ENCODE data around the gene VPS37B. TPM values are rescaled to one million over a fixed set of nuclear protein-coding genes. Genes with fewer than 3 reads are reported as not detected.

Gene VPS37B
- polyA plus RNA-seq, 5 donors, result 21.1 to 33.0 (median 24.2) TPM

DNA sequence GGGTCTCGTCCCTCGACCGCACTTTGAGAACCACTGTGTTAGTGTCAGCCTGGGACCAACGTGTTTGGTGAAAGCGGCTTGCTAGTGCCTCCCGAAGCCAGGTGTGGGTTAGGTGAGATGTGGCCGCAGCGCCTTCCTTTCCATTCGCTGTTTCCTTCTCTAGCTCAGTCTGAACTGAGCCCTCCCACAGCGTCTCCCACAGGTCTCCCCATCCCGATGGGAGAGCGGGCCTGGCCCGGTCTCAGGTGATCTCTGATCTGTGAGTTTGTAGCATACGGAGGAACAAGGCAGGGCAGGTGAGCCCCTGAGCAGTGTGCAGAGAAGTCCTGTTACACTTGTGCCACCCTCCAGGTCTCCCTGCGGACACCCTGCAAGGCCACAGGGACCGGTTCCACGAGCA is 41.4 kb downstream of the VPS37B start:
- DNase-seq, result no peak

DNA sequence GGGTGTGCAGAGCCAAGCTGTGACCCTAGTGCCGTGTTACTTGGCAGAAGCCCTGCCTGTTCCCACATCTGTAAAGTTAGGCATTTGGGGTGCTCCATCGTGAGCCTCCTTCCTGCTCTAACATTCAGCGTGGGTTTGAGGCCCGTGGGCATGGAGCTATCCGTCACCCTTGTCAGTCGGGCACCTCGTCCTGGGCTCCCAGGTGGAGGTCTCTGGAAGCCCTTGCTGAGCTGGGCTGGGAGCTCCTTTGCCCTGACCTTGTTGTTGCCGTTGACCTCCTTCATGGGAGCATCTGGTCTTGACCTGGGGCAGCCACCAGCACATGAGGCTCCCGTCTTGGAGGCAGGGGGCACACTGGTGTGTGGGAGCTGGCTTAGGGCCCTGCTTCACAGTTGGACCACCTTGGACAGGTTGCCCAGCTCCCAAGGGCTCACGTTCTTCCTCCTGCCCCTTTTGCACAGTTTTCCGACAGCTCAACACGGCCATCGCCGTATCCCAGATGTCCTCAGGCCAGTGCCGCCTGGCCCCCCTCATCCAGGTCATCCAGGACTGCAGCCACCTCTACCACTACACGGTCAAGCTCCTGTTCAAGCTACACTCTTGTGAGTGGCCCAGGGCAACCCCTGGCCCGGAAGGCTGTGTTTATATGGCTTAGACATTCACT is 42.2 kb downstream of the VPS37B start:
- no peak for DNase-seq

DNA sequence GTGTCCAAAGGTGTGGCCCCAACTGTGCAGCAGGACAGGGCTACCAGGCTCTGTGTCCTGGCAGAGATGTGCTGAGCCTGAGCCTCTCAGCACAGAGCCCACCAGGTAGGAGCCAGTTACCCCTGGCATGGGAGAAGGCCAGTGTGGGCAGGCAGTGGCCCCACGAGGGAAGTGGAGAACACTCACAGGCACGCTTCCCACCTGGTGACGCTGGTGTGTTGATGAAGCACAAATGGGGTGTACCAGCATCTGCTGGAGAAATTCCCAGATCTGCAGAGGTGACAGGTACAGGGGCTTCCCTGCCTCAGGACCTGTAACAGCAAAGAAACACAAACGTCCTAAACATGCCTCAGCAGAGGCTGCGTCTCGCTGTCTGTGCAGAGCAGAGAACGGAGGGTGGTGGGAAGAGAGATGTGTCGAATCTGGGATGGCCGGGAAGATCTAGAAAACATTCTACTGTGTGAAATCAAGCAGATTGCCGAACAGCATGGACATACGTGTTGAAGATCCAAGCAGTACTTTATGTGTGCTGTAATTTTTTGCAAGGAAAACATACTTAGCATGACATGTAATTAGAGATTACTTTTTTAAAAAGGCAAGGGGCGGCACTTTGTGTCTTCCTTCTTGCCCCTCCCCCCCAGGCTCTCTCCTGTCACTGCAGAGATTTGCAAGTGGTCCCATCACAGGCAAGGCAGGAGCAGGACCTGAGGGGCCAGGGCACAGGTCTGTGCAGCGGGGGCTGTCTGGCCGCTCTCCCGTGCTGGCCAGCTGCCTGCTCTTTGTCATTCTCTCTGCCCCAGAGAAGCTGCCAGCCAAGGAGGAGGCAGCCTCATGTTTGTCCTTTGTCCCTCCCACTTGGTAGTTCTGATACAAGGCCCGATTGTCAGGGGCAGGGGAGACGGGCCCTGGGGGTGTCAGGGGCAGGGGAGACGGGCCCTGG is 43.3 kb downstream of the VPS37B start:
- no peak for DNase-seq

DNA sequence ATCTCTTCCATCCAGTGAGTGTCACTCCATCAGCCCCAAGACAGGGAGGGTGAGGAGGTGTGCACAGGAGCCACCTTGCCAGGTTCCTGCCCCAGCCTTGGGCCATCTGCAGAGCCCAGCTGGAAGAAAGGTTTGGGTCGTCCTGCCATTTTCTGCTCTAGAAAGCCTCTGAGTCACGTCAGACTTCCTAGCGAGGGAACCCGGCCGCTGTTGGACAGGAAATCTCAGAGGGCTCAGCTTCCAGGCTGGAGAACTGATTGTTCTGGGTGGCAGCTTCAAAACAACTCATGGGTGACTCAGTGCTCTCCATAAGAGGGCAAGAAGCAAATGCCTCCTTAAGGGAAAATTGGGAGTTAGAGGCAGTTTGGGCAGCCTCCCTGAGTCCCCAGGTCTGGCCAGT is 44.1 kb downstream of the VPS37B start:
- no peak for DNase-seq

DNA sequence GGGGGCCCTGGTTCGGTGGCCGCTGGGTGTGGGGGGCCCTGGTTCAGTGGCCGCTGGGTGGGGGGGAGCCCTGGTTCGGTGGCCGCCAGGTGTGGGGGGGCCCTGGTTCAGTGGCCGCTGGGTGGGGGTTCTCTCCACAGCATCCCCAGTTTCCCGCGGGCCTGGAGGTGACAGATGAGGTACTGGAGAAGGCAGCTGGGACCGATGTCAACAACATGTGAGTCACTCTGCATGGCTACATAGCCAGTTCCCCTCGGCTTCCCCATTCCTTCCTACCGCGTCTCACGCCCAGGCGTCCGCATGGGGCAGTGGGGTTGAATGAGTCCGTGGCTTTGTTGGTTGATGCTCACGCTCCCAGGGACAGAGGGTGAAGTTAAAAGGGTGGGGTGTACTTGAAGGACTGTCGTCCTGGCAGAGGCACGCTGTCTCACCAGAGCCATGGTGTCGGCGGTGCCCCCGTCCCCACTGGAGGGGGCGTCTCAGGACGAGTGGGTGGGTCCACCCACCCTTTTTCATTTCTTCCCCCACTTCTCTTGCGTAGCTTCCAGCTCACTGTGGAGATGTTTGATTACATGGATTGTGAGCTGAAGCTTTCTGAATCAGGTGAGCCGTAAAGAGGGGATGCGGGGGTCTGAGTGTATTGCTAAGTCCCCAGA is 45.1 kb downstream of the VPS37B start:
- no peak for DNase-seq

DNA sequence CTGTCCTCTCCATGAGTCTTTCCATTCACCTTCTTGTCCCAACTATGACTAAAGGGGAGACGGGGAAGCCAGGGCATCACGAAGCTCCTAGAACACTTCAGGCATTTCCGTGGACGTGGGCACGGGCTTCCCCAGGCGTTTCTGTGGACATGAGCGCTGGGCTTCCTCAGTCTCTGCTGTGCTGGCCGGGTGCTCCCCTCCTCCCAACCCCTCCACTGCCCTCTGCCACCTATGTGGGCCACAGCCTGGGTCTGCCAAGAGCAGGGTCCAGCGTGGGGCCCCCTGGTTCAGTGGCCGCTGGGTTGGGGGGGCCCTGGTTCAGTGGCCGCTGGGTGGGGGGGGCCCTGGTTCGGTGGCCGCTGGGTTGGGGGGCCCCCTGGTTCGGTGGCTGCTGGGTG is 45.9 kb downstream of the VPS37B start:
- DNase-seq, result no peak

DNA sequence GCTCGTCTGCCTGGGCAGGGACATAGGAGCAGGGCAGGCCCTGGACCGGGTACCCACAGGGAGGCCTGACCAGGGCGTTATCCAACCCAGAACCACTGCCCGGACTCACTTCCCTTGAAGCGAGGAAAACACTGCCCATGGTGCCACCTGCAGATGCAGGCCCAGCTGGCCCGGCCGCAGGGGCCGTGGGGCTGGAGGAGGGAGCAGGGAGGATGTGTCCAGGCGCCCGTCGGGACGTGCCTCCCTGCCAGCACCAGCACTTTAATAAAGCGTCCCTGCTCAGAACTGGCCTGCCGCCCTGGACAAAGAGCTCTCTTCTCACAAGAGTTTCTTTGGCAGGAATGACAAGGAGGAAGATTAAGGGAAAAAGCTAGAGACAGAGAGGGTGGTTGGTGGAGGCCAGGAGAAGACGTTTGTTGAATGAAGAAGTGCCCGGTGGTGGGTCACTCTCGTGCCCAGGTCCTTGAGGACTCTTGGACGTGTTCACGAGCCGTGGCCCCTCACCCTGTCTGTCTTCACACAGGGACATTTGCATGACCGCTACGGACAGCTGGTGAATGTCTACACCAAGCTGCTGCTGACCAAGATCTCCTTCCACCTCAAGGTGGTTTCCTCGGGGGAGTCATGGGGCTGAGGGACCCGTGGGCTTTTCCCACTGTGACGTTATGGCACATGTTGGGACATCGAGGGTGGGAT is 46.4 kb downstream of the VPS37B start:
- no peak for DNase-seq

DNA sequence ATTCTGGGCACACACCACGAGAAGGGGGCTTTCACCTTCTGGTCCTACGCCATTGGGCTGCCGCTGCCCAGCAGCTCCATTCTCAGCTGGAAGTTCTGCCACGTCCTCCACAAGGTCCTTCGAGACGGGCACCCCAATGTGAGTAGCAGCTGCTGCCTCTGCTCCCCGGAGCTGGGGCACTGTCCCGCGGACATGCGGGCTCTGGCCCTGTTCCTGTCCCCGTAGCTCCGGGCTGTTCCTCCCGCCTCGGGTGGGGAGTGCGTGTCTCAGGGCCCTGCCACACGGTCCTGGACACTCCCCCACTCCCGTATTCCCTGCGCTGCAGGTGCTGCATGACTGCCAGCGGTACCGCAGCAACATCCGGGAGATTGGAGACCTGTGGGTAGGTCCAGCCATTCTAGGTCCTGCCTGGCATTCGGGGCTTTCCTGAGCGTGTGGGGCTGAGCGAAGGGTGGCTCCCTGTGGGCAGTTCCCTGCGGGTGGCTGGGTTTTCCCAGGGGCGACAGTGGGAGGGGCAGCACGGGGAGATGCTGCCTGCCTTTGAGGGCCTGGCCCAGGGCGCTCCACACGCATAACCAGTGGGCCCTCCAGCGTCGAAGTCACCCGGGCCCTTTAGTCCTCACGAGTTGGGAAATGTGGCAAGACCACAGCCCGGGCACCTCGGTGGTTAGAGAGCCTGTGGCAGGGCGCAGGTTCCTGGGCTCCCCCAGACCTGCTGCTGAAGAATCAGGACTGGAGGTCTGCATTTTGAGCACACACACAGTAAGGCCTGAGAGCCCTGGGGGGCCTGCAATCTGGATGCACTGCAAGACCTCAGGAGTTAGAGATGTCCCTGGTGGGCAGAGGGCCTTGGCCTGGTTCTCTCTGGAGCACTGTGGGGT is 47.2 kb downstream of the VPS37B start:
- no peak for DNase-seq

DNA sequence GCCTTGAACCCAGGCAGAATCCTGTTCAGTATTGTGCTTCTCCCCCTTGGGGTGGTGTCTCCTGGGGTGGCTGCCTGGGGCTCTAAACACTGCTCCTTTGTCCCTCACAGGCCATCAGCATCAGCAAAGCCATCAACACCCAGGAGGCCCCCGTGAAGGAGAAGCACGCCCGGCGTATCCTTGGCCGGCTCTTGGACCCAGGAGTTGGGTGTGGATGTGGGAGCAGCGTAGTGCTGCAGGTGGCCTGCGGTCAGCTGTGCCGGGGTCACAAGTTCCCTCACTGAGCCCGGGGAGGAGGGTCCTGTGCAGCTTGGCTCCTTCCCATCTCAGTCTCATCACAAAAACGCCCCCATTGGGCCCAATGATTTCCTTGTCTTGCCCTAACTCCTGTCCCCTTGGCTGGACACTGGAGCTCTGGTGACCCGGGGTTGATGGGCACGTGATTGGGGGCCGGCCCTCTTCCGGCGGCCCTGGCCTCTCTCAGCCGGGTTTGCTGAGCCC is 48.0 kb downstream of the VPS37B start:
- DNase-seq, result no peak

DNA sequence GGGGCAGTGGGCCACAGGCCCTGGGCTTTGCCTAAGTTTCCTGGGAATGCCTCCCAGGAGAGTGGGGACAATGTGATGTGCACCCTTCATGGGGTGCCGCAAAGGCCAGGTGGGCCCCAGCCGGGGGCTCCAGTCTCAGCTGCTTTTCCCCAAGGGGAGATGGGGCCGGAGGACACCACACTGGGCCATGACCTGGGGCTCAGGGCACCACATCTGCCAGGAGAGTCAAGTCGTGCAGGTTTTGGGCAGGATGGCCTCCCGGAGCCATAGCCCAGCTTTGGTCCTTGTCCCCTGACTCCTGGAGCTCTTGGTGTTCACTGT is 48.4 kb downstream of the VPS37B start:
- no peak for DNase-seq

DNA sequence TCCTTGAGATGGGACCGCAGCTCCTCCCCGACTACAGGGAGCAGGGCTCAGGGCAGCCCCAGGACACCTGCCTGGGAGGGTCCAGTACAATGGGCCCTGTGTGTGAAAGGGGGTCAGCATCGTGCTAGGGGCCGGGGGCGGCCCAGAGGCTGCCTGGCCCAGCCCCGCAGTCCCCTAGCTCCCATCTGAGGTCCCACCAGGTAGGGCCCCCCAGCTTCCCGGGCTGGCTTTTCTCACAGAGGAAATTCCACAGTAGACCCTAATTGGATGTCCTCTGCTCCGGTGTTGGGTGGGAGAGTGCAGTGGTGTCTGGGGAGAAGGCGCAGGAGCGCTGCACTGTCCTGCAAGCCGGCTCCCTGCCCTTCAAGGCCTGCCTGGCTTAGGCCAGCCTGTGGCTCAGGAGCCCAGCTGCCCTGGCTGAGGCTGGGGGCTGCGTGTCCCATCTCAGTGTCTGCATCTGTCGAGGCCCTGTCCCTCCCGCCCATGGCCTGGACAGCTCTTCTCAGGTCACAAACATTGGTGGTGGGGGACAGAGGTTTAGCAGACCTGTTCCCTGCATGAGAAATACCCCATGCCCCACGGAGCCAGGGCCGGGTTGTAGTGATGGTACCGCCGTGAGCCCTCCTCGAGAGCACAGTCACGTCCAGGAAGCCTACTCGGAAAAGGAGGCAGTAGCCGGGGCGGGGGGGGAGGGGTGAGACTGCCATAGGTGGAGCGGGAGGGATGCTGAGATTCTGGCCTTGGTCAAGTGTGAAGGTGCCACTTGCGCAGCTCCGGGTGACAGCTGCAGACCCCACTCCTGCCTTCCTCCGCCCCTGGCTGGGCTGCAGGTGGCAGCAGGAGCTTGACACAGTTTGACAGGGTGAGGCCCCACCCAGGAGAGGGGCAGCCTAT is 49.1 kb downstream of the VPS37B start:
- DNase-seq, result no peak

DNA sequence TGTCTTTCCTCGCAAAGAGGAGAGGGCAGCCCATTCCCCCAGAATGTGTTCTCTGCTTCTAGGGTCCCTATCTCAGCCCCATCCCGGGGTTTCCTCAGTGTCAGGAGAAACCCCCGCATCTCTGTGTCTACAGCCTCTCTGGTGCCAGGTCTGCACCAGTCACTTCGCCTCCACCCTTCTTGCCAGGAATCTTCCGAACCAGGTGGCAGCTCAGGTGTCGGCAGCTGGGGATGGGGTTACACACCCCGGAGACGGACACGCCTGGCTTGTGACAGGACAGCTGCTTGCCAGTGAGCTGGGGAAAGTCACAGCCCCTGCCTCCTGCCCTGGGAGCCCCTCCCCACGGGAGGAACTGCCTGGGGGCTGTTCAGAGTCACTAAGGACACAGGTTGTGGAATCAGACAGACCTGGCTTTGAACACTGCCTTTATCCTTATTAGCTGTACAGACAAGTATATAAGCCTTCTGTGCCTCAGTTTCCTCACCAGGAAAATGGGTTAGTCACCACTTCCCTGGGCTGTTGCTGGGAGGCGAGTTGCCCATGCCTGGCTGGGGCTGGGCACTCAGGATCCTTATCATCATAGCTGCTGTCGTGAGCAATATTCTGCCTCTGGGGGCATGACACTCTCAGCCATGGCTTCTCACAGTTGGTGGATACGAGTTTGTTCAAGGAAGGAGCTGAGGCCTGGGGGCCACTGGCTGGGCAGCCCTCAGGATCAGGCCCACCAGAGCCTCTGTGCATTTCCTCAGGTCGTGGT is 49.9 kb downstream of the VPS37B start:
- DNase-seq, result no peak

DNA sequence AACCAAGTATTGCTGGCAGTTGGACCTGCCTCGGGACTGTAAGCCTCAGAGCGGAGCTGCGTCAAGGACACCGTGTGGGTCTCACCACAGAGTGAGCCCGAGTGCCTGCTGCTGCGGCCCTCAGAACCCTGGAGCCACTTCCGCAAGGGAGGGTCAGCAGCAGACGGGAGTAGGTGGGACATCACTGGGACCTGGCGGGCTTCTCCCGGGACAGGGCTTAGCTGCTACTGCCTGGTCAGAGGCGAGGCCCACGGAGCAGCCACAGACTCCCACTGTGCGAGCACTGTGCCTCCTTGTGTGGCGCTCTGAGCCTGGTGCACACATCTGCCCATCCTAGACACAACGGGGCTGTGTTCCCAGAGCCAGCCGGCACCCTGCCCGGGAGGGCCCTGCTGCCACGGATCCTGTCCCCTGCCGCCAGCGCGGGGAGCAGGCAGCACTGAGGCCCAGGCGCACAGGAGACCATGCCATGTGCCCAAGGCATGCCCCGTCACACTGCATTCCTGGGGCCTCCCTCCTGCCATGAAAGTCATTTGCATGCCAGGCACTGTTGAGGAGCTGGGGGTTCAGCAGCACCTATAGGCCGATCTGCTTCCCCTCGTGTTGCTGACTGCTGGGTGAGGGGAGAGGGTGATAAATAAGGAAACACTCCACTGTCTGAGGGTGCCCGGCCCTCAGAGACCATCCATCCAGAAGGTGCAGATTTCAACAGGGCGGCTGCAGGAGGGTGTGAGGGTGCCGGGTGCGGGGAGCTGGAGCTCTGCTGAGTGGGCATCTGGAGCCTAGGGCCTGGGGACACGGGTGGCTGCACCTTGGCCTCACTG is 50.7 kb downstream of the VPS37B start:
- DNase-seq, result no peak

DNA sequence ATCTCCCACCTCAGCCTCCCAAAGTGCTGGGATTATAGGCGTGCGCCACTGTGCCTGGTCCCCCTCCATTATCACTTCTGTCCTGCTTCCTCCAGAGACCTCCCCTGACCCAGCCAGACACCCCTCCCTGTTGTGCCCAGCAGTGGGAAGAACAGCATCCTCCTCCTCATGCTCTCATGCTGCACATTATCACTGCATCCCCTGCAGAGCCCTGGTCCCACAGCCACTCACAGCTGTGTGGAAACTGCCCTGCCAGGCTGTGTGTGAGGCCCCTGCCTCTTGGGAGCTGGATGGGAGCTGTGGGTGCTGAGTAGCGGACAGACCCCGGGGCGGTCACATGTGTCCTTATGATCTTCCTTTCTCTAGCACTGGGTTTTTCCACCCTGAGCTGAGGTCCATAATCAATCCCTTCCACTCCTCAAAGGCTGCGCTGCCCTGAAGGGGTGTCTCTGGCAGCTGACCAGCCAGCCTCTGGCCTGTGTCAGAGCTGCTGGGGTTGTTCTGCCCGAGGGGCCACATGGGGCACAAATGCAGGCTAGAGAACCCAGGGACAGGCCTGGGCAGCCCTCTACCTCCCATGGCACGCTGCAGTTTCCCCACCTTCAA is 51.5 kb downstream of the VPS37B start:
- DNase-seq, result no peak

DNA sequence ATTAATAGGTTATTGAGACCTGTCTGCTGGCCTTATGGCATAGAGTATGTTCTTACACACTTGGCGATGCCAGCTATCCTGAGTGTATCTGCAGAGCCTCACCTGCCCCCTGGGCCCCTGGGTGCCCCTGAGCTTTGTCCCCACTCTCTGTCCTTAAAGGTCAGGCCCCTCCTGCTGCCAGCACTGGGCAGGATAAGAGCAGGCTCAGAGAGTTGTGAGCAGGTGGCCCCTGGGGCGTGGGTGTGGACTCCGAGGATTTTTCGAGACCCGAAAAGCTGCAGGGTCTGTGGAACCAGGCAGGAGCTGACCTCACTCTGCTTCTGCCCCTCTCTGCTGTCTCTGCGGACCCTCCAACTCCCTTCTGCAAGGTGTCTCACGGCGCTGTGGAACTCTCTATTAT is 52.5 kb downstream of the VPS37B start:
- DNase-seq, result no peak

DNA sequence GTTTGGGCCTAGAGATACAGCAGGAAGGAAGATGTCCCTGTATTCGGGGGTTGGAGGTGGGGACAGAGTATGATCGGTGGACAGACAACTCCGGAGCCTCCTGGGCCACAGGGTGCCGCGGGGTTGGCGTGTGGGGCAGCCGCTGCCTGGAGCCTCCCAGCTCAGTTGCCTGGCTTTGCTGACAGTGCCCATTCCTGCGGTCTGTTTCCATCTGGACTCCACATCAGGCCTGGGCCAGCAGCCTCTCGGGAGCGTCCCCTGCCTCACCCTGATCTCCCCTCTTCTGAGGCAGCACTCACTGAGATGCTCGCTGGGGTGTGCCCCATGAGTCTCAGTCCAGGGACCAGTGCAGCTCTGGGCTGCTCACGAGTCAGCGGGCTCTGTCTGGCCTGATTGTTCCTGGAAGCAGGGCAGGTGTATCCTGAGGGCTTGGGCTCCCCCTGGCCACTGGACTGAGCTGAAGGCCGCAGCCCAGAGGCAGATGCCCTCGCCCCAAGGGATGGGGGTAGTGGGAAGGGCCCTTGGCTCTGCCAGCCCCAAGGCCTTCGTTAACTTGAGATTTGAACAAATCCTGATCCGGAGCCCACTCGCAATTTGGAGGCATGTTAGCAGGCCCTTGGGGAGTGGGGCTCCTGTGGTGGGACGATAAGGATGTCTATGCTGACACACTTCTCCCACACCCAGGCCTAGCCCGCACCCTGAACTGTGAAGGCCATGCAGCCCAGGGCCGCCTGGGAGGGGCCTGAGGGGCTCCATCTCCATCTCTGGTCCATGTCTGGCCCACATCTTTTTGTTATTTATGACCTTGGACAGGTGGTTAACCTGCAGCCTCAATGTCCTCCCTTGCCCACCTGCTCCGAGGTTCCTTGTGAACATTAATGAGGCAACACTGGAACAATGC is 53.2 kb downstream of the VPS37B start:
- no peak for DNase-seq
